WI38 (cell line): ENCODE measurements around the gene C7.
"Not testable (repeated sequence)": the region's sequence is repeated elsewhere in the genome, so short reads cannot be mapped to it uniquely, and the experiment has no call there.

Source experiments
- H3K4me3 ChIP-seq: 2 replicates; pipeline ENCODE4 v1.5.1; 2011; ENCODE audit warnings: low read depth, mild to moderate bottlenecking, control low read depth, low read length
- TF ChIP-seq, protein P1 (sequence below): IDR thresholded peaks from 2 replicates; pipeline ENCODE4 v1.5.1; 2012; ENCODE audit warnings: low read depth, mild to moderate bottlenecking, control low read depth, low read length

Gene C7

DNA sequence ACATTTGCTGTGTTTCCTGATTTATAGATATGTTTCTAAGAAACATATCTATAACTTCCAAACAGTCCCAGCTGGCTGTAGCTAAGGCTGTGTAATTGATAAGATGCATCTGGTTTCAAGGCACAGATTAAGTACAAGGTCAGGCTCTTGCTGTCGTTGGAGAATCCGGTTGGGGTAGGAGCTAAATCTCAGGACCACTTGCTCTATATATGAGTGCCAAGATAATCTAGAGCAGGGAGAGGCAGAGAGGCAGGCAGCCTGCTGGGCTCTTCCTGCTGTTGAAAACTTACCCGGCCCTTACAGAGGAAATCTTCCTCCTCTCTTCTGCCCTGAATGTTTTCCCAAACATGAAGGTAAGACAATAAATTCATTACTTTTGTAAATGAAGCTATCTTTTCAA lies at the start of gene C7:
Gene C7, plus strand, starts transcription at position 234 of the 400 bp plus-strand sequence. Its CDS starts 114 bp downstream, at position 348.
- TF ChIP-seq, protein P1, sequence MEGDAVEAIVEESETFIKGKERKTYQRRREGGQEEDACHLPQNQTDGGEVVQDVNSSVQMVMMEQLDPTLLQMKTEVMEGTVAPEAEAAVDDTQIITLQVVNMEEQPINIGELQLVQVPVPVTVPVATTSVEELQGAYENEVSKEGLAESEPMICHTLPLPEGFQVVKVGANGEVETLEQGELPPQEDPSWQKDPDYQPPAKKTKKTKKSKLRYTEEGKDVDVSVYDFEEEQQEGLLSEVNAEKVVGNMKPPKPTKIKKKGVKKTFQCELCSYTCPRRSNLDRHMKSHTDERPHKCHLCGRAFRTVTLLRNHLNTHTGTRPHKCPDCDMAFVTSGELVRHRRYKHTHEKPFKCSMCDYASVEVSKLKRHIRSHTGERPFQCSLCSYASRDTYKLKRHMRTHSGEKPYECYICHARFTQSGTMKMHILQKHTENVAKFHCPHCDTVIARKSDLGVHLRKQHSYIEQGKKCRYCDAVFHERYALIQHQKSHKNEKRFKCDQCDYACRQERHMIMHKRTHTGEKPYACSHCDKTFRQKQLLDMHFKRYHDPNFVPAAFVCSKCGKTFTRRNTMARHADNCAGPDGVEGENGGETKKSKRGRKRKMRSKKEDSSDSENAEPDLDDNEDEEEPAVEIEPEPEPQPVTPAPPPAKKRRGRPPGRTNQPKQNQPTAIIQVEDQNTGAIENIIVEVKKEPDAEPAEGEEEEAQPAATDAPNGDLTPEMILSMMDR, result no peak

DNA sequence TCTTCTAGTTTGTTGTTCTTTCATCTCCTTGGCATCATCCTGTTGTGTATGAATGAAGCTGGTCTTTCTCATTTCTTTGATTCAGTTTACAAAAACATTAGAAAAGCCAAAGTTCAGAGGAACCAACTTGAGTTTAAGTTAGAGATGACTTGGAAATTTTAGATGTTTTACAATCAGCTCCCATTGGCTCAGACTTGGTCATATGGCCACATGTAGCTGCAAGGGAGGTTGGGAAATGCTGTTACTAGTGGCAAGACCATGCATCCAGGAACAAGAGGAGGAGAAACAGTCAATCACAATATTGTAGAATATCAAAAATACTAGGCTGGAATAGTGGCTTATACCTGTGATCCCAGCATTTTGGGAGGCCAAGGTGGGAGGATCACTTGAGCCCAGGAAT lies 48.6 kb upstream of the C7 start:
- TF ChIP-seq, protein P1, result no peak
- no peak overlapping the region for H3K4me3 ChIP-seq

More for the DNA sequence above, at the start of gene C7:
- no peak within 1 kb of the TSS for H3K4me3 ChIP-seq

DNA sequence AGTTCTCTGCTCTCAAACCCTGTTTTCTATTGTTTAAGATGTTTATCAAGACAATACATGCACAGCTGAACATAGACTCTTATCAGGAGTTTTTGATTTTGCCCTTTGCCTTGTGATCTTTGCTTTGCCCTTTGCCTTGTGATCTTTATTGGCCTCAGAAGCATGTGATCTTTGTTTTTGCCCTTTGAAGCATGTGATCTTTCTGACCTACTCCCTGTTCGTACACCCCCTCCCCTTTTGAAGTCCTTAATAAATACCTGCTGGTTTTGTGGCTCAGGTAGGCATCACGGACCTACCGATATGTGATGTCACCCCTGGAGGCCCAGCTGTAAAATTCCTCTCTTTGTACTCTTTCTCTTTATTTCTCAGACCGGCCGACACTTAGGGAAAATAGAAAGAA lies 44.3 kb upstream of the C7 start:
- not testable (repeated sequence) for H3K4me3 ChIP-seq

DNA sequence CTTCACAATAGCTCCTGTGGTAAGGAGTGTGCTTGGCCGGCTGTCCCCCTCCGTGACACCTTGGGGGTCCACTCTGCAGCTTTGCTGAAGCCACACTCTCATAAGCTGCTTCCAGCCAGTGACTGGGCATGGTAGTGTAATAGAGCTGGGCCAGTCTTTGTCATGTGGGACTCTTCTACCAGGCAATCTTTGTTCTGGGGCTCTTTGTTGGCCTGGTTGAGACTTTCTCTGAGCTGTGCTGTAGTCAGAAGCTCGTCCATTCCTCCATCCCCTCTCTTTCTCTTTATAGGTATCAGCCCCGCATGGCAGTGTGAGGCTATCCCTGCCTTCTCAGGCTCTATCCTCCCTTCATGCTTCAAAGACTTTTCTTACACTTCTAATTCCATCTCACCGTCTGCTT lies 42.5 kb upstream of the C7 start:
- H3K4me3 ChIP-seq, result no peak overlapping the region
- TF ChIP-seq, protein P1, result no peak

DNA sequence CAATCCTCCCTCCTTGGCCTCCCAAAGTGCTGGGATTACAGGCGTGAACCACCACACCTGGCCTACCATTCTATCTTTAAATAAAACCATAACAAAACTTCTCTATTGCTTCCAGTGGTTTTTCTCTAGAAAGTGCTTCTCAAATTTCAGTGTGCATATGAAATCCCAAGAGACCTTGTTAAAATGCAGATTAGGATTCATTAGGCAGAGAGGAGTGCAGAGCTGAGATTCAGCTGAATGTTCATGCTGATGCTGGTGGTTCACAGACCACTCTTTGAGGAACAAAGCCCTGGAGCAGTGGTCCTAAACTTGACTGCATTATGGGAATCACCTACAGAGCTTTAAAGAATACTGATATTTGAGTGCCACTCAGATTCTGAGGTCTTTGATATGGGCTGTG lies 39.9 kb upstream of the C7 start:
- no peak overlapping the region for H3K4me3 ChIP-seq
- TF ChIP-seq, protein P1, result no peak

DNA sequence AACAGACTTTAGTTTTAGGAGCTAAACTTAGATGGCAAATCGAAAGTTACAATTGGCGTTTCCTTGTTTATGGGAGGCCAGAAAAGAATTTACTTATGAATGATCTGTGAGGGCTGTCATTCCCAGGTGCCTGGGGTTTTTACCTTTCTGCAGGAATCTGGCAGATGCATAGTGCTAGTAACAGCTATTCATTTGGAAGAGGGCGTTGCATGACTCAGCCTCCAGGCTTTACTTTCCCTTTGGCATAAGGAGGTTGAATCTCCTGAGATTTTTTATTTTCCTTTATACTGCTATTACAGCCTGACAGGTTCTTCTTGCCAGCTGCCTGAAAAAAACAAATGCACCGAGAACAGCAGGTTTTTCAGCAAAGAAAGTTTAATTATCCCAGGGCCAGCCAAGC lies 38.1 kb upstream of the C7 start:
- H3K4me3 ChIP-seq, result no peak overlapping the region
- TF ChIP-seq, protein P1, result no peak

DNA sequence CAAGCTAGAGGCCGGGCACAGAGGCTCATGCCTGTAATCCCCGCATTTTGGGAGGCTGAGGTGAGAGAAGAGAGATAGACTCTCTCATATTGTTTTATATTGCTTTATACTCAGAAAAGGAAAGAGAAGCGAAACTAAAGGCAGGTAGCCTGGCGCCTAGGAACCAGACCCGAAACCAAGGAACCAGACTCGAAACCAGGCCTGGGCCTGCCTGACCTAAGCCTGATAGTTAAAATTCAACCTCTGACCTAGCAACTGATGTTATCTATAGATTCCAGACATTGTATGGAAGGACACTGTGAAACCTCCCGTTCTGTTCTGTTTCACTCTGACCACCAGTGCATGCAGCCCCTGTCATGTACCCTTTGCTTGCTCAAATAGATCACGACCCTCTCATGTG lies 37.0 kb upstream of the C7 start:
- H3K4me3 ChIP-seq, result not testable (repeated sequence)

DNA sequence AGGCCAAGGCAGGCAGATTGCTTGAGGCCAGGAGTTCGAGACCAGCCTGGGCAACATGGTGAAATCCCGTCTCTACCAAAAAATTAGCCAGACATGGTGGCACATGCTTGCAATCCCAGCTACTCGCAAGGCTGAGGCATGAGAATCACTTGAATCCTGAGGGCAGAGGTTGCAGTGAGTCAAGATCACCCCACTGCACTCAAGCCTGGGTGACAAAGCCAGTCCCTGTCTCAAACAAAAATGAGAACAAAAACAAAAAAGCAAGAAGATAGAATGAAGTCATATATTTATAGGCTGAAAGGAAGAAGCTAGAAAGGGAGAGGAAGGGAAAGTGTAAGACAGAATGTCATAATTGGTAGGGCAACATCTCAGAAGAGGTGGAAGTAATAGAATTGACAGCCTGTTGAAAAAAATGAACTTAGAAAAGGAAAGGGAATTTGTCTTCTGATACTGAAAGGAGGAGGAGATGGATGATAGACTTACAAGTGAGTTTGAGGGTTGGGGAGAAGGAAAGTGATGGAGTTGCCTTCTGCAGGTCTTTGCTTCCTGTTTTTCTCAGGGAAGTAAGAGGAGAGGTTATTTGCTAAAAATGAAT lies 35.9 kb upstream of the C7 start:
- H3K4me3 ChIP-seq, result no peak overlapping the region

More for the DNA sequence above, 35.9 kb upstream of the C7 start:
- TF ChIP-seq, protein P1, result no peak
